ENCODE data around the gene KRTAP5-5. TPM values are rescaled to one million over a fixed set of nuclear protein-coding genes. Genes with fewer than 3 reads are reported as not detected.
"Not testable (repeated sequence)": the region's sequence is repeated elsewhere in the genome, so short reads cannot be mapped to it uniquely, and the experiment has no call there.

The KRTAP5-5 gene
- total RNA-seq, 2 experiments from 2014 or later, result not detected

GRCh38 chr11:1662699-1663283 is 33.2 kb downstream of the KRTAP5-5 start:
- H3K27ac Mint-ChIP-seq; ATAC-seq; POLR2A ChIA-PET; H3K9me3 Mint-ChIP-seq (ENCODE audit: insufficient read depth); CTCF ChIA-PET; DNase-seq; H3K36me3 Mint-ChIP-seq (ENCODE audit: low read depth); H3K4me3 Mint-ChIP-seq; H3K4me1 Mint-ChIP-seq (ENCODE audit: low read depth): not testable (repeated sequence)
- H3K27me3 Mint-ChIP-seq (ENCODE audit: low read depth), result peaks cover 19% of the 10 kb centered on the region

- DNase-seq (no peak), ATAC-seq (no peak)
- ChIA-PET POLR2A (no interaction called here), CTCF (no interaction called here)
- Mint-ChIP-seq H3K9me3 (ENCODE audit: insufficient read depth) (no peaks in the 10 kb centered on the region), H3K4me3 (no peak overlapping the region), H3K27ac (no peak overlapping the region), H3K4me1 (ENCODE audit: low read depth) (no peaks in the 10 kb centered on the region), H3K27me3 (ENCODE audit: low read depth) (peaks cover 16% of the 10 kb centered on the region), H3K36me3 (ENCODE audit: low read depth) (no peaks in the 10 kb centered on the region)
Measured at GRCh38 chr11:1665313-1665712, 35.7 kb downstream of the KRTAP5-5 start.

GRCh38 chr11:1667121-1667850 is 37.7 kb downstream of the KRTAP5-5 start:
- no peak for ATAC-seq
- H3K9me3 Mint-ChIP-seq (ENCODE audit: insufficient read depth), result no peaks in the 10 kb centered on the region
- ChIA-PET POLR2A (no interaction called here), CTCF (interaction anchor here (1.0 kb wide), 1 partner anchor 14 kb away, joined by 3 read pairs; no protein-coding TSS in a partner anchor)
- H3K36me3 Mint-ChIP-seq (ENCODE audit: low read depth), result no peaks in the 10 kb centered on the region
- no peak overlapping the region for H3K27ac Mint-ChIP-seq
- H3K4me1 Mint-ChIP-seq (ENCODE audit: low read depth), result no peaks in the 10 kb centered on the region
- H3K4me3 Mint-ChIP-seq, result no peak overlapping the region
- peaks cover 13% of the 10 kb centered on the region for H3K27me3 Mint-ChIP-seq (ENCODE audit: low read depth)
- no peak for DNase-seq

GRCh38 chr11:1667906-1668305 is 38.3 kb downstream of the KRTAP5-5 start:
- H3K27ac Mint-ChIP-seq, result no peak overlapping the region
- POLR2A ChIA-PET, result no interaction called here
- ATAC-seq (no peak), DNase-seq (no peak)
- H3K9me3 Mint-ChIP-seq (ENCODE audit: insufficient read depth), result no peaks in the 10 kb centered on the region
- no peaks in the 10 kb centered on the region for H3K36me3 Mint-ChIP-seq (ENCODE audit: low read depth)
- H3K27me3 Mint-ChIP-seq (ENCODE audit: low read depth), result peaks cover 17% of the 10 kb centered on the region
- CTCF ChIA-PET, result interaction anchor here (1.0 kb wide), 1 partner anchor 15 kb away, joined by 3 read pairs; no protein-coding TSS in a partner anchor
- no peaks in the 10 kb centered on the region for H3K4me1 Mint-ChIP-seq (ENCODE audit: low read depth)
- no peak overlapping the region for H3K4me3 Mint-ChIP-seq

- H3K9me3 Mint-ChIP-seq (ENCODE audit: insufficient read depth), result no peaks in the 10 kb centered on the region
- no peaks in the 10 kb centered on the region for H3K4me1 Mint-ChIP-seq (ENCODE audit: low read depth)
- H3K27ac Mint-ChIP-seq, result no peak overlapping the region
- ChIA-PET CTCF (no interaction called here), POLR2A (no interaction called here)
- ATAC-seq (no peak), DNase-seq (no peak)
- no peaks in the 10 kb centered on the region for H3K36me3 Mint-ChIP-seq (ENCODE audit: low read depth)
- no peak overlapping the region for H3K4me3 Mint-ChIP-seq
- peaks cover 24% of the 10 kb centered on the region for H3K27me3 Mint-ChIP-seq (ENCODE audit: low read depth)
Measured at GRCh38 chr11:1668911-1669473, 39.4 kb downstream of the KRTAP5-5 start.

GRCh38 chr11:1669546-1670218 is 40.1 kb downstream of the KRTAP5-5 start:
- Mint-ChIP-seq H3K36me3 (ENCODE audit: low read depth) (no peaks in the 10 kb centered on the region), H3K9me3 (ENCODE audit: insufficient read depth) (no peaks in the 10 kb centered on the region), H3K4me1 (ENCODE audit: low read depth) (no peaks in the 10 kb centered on the region), H3K27ac (no peak overlapping the region), H3K27me3 (ENCODE audit: low read depth) (peaks cover 28% of the 10 kb centered on the region), H3K4me3 (no peak overlapping the region)
- ATAC-seq (no peak), DNase-seq (no peak)
- POLR2A ChIA-PET, result no interaction called here
- CTCF ChIA-PET, result interaction anchor here (0.7 kb wide), 1 partner anchor 75 kb away, joined by 3 read pairs; no protein-coding TSS in a partner anchor

GRCh38 chr11:1670457-1670856 is 40.9 kb downstream of the KRTAP5-5 start:
- H3K27me3 Mint-ChIP-seq (ENCODE audit: low read depth), result peaks cover 30% of the 10 kb centered on the region
- peak overlapping the region; percentile 35 for H3K27ac Mint-ChIP-seq
- DNase-seq; ATAC-seq; POLR2A ChIA-PET; H3K9me3 Mint-ChIP-seq (ENCODE audit: insufficient read depth); H3K4me1 Mint-ChIP-seq (ENCODE audit: low read depth); H3K4me3 Mint-ChIP-seq; H3K36me3 Mint-ChIP-seq (ENCODE audit: low read depth): not testable (repeated sequence)
- CTCF ChIA-PET, result interaction anchor here (0.7 kb wide), 1 partner anchor 75 kb away, joined by 3 read pairs; no protein-coding TSS in a partner anchor

- no peaks in the 10 kb centered on the region for H3K9me3 Mint-ChIP-seq (ENCODE audit: insufficient read depth)
- H3K36me3 Mint-ChIP-seq (ENCODE audit: low read depth), result no peaks in the 10 kb centered on the region
- POLR2A ChIA-PET, result no interaction called here
- no peak for DNase-seq
- peaks cover 35% of the 10 kb centered on the region for H3K27me3 Mint-ChIP-seq (ENCODE audit: low read depth)
- no peak for ATAC-seq
- H3K4me1 Mint-ChIP-seq (ENCODE audit: low read depth), result no peaks in the 10 kb centered on the region
- peak overlapping the region; percentile 35 for H3K27ac Mint-ChIP-seq
- CTCF ChIA-PET, result no interaction called here
- peak overlapping the region; percentile 3 for H3K4me3 Mint-ChIP-seq
Measured at GRCh38 chr11:1670905-1671371, 41.4 kb downstream of the KRTAP5-5 start.

GRCh38 chr11:1671658-1672057 is 42.1 kb downstream of the KRTAP5-5 start:
- Mint-ChIP-seq H3K27ac (no peak overlapping the region), H3K4me3 (no peak overlapping the region), H3K27me3 (ENCODE audit: low read depth) (peaks cover 36% of the 10 kb centered on the region), H3K36me3 (ENCODE audit: low read depth) (no peaks in the 10 kb centered on the region), H3K4me1 (ENCODE audit: low read depth) (no peaks in the 10 kb centered on the region), H3K9me3 (ENCODE audit: insufficient read depth) (no peaks in the 10 kb centered on the region)
- ChIA-PET CTCF (interaction anchor here (0.7 kb wide), 1 partner anchor 19 kb away, joined by 3 read pairs; no protein-coding TSS in a partner anchor), POLR2A (no interaction called here)
- DNase-seq (no peak), ATAC-seq (no peak)

GRCh38 chr11:1672613-1673350 is 43.2 kb downstream of the KRTAP5-5 start:
- Mint-ChIP-seq H3K27me3 (ENCODE audit: low read depth) (peaks cover 39% of the 10 kb centered on the region), H3K4me3 (no peak overlapping the region), H3K4me1 (ENCODE audit: low read depth) (no peaks in the 10 kb centered on the region), H3K9me3 (ENCODE audit: insufficient read depth) (no peaks in the 10 kb centered on the region), H3K27ac (no peak overlapping the region), H3K36me3 (ENCODE audit: low read depth) (no peaks in the 10 kb centered on the region)
- ChIA-PET CTCF (no interaction called here), POLR2A (interaction anchor here (0.5 kb wide), 1 partner anchor 130 kb away, joined by 3 read pairs; no protein-coding TSS in a partner anchor)
- no peak for DNase-seq
- ATAC-seq, result no peak

GRCh38 chr11:1673446-1674172 is 44.0 kb downstream of the KRTAP5-5 start:
- Mint-ChIP-seq H3K4me1 (ENCODE audit: low read depth) (no peaks in the 10 kb centered on the region), H3K9me3 (ENCODE audit: insufficient read depth) (no peaks in the 10 kb centered on the region), H3K27ac (no peak overlapping the region), H3K27me3 (ENCODE audit: low read depth) (peaks cover 40% of the 10 kb centered on the region), H3K36me3 (ENCODE audit: low read depth) (no peaks in the 10 kb centered on the region), H3K4me3 (no peak overlapping the region)
- CTCF ChIA-PET, result no interaction called here
- DNase-seq (no peak), ATAC-seq (no peak)
- POLR2A ChIA-PET, result no interaction called here

Data from activated CD8-positive, alpha-beta T cell treated with anti-CD3 and anti-CD28 coated beads, Interleukin-2, amount 10 ng/mL, durations not matched to agents 7 days and 5 days (primary cell).